HG03520 (cell line): Measurements from ENCODE around the gene CEACAM20.
"Not testable (repeated sequence)": the region's sequence is repeated elsewhere in the genome, so short reads cannot be mapped to it uniquely, and the experiment has no call there.

Experiments used
- ATAC-seq: cut with Tn5 transposase; IDR thresholded peaks from one replicate; pipeline ENCODE4 v1.9.1; 2021; ENCODE audit warnings: mild to moderate bottlenecking, moderate library complexity; ENCODE audit not compliant: unreplicated experiment

CEACAM20 gene

DNA sequence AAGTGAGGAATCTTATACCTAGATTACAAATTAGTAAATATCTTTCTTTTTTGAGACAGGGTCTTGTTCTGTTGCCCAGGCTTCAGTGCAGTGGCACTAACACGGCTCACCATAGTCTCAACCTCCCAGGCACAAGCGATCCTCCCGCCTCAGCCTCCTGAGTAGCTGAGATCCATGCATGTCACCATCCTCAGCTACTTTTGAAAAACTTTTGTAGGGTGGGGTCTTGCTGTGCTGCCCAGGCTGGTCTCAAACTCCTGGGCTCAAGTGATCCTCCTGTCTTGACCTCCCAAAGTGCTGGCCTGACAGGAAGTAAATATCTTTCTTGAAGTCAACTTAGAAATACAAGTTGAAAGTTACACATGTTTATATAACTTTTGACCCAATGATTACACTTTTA is 20.0 kb upstream of the CEACAM20 start:
- ATAC-seq = no peak

DNA sequence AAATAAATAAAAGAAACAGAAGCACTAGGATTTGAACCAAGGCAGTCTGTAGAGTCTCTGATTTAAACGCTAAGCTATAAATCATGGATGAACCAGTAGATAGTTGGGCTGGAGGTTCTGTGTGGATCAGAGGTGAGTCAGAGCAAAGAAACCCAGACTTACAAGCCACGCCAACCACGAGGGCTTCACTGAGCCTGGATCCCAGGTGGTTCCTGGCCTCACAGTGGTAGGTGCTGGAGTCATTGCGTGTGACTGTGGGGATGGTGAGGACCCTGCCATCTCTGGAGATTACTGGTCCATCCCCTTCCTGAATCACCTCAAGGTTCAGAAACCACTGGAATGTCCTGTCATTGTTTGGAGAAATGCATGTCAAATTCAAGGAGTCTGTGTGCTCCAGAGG is 19.3 kb upstream of the CEACAM20 start:
- ATAC-seq = no peak

DNA sequence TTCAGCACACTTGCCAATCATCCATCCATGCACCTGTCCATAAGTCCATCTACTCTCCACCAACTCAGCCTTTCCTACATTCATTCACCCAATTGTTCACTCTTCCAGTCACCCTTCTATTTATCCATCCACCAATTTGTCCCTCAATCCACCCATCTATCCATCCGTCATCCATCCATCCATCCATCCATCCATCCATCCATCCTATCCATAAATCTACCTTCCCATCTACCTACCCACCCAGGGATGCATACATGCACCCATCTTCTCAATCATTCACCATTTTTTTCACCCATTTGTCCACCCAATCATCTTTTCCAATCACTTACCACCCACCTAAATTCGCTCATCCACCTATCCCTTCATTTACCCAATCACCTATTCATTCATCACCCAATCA is 14.6 kb upstream of the CEACAM20 start:
- no peak for ATAC-seq

DNA sequence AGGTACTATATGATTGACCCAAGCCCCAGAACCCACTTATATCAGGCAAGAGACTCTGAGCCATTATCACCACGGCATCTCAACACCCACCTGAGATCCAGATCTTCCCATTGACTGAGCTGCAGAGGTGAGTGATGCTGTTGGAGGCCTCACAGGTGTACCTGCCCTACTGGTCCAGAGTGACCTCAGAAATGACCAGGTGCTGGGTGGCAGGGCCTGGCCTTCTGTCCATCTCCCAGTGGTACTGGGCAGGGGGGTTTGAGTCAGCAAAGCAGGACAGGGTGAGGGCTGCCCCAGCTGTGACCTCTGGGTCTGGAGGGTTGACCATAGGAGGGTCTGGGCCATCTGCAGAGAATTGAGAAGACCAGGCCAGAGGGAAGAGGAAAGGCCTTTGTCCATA is 13.2 kb upstream of the CEACAM20 start:
- ATAC-seq = no peak

DNA sequence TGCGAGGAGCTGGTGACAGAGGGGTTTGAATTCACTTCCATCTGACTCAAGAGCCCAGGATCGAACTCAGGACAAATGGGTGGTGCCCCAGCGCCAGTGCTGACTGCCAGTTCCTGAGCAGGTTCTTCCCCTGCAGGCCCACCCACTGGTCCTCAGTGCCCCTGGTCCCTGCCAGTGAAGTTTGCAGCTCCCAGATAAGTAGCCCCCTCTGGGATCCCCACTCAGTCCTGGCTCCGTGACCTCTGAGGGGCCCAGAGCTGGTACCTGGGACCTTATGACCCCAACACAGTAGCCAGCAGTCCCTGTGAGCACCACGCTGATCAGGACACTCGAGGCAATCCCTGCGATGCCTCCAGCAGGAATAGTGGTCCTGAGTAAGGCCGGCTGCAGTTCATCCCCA is 11.3 kb upstream of the CEACAM20 start:
- ATAC-seq = no peak

DNA sequence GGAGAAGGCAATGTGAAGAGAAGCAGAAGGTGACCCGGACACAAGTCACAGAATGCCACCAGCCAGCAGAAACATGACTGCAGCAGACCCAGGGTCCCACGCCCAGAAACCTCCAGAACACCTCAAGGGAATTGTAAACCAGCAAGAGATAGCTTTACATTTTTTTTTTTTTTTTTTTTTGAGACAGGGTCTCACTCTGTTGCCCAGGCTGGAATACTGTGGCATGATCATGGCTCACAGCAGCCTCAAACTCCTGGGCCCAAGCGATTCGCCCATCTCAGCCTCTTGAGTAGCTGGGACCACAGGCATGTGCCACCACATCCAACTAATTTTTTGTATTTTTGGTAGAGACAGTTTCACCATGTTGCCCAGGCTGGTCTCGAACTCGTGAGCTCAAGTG is 10.5 kb upstream of the CEACAM20 start:
- ATAC-seq = no peak

DNA sequence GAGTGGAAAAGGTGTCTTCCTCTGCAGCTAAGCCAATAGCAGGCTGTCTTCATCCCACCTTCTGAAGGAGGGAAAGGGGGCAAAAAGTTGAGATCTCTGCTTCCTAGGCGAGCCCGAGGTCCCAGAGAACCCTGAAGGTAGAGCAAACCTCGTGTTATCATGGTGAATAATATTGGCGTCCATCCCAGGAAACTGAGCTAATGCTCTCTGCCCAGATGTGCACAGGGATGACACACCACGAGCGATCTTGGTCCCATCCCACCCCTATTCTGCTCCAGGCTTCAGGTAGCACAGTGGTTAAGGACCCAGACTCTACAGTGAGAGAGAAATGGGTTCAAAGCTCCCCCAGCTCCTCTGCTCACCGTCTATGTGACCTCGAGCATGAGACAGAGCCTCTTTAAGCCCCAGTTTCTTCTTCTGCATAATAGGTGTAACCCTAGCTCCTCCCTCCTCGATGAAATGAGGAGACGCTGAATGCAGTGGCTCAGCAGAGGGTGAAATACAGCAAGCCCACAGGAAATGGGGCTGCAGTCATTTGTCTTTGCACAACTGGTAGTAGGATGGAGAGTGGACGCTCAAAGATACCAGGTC is 9.9 kb upstream of the CEACAM20 start:
- no peak for ATAC-seq

DNA sequence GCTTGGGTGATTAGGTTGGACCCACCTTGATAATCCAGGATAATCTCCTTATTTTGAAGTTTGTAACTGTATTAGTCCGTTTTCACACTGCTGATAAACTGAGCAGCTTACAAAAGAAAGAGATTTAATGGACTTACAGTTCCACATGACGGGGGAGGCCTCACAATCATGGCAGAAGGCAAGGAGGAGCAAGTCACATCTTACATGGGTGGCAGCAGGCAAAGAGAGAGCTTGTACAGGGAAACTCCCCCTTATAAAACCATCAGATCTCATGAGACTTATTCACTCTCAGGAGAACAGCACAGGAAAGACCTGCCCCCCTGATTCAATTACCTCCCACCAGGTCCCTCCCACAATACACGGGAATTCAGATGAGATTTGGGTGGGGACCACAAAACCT is 5.9 kb upstream of the CEACAM20 start:
- ATAC-seq = not testable (repeated sequence)

DNA sequence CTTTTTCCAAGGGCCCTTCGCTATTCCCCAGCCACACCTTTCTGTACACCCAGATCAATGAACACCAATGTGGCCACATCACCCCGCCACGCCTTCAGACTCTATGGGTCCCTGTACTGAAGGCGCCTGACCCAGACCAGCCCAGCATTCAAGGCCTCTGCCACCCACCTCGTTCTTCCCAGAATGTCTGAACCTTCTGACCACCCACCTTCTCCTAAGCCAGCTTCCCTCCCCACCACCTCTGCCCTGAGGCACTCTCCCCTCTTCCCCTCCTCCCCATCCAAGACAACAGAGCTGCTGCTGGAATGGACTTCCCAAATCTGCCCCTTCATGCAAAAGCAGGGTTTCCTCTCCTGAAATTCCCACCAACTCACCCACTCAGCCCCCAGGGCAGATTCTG is 3.3 kb upstream of the CEACAM20 start:
- ATAC-seq = no peak

DNA sequence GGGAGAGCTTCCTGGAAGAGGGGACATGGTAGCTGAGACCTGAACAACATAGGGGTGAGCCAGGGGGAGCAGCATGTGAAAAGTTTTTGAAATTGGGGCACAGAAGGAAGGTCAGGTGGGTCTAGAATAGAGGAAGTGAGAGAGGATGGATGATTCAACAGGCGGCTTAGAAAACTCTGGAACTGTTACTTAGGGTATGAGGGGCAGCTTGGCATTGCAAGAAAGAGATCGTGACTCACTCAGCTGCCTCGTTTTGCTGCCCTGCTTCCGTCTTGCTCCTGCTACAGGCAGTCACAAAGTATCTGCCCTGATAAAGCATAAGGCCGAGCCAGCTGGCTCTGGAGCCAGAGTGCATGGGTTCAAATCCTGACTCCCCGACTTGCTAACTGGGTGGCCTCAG is 1.3 kb upstream of the CEACAM20 start:
- no peak for ATAC-seq

DNA sequence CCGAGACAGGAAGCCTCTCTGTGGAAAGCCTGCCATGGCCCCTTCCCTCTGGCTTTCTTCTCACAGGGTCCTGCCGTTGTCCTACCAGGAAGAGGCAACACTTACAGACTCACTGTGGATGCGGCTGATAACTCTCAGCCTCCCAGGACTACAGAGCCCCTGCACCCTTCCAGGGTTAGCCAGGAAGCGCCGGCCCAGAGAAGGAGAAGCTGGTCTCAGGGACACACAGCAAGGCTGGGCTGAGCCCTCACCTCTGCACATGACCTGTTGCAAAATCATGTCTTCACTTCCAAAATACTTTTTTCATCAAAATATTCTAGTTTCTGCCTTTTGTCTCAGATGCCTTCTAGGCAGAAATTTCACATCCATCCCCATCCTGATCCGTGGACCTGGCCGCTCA is 1.9 kb downstream of the CEACAM20 start:
- ATAC-seq = no peak

DNA sequence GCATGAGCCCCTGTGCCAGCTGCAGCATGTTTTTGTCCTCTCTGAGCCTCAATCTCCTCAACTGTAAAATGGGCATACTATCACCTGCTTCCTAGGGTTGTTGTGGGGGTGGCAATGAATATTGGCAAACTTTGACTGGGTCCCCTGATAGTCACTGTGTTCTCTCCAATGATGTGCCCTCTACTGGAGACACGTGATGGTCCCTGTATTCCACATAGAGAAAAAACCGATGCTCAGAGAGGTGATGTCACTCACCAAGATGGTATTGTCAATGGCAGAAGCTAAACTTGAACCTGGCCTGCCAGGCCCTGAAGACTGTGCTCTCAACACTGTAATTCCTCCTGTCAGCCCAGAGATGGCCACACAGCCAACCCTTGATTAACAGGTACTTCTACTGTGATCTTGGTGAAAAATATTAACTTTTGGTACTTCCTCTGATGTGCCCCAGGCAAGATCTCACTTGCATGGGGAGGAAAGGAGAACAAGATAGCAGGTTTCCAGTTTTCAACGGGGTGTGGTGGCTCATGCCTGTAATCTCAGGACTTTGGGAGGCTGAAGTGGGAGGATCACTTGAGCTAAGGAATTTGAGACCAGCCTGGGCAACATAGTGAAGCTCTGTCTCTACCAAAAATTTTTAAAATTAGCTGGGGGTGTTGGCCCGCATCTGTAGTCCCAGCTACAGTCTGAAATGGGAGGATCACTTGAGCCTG is 3.6 kb downstream of the CEACAM20 start:
- no peak for ATAC-seq

DNA sequence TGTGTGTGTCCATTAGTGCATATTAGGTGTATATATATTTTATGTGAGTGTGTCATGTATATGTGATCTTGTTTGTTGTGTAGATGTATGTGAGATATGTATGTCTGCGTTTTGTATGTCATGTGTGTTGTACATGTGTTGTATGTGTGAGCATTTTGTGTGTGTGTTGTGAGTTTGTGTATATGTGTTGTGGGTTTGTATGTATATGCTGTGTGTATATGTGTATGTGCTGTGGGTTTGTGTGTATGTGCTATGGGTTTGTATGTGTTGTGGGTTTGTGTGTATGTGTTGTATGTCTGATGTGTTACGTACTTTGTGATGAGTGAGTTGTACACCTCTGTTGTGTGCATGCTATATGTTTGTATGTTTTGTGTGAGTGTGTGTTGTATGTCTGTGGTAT is 8.1 kb downstream of the CEACAM20 start:
- ATAC-seq = no peak

DNA sequence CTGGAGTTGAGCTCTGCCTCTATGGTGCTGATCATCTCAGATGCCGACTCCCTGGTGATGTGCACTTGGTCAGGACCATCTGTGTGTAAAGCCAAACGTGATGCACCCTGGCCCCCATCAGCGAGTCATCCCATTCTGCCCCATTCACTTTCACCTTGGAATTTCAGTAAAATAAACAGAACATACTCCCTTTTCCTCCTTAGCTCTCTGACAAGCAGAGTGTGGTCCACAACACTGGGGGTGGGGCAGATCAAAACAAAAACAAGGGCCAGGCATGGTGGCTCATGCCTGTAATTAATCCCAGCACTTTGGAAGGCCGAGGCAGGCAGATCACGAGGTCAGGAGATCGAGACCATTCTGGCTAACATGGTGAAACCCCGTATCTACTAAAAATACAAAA is 12.3 kb downstream of the CEACAM20 start:
- ATAC-seq = no peak

DNA sequence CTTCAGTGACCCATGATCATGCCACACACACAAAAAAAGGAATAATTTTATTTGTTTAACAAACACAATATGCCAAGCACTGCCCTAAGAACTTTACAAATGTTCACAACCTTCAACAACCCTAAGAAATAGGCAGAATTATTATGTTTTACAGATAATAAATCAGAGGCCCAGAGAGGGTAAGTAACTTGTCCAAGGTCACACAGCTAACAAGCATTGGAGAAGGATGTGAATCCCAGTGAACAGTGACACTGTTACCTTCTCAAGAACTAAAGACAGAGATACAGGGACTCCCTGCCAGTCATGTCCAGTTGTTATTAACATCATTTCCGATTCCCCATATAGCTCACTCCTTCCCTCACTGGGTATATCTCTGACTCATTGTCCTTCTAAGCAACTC is 13.6 kb downstream of the CEACAM20 start:
- ATAC-seq = no peak

DNA sequence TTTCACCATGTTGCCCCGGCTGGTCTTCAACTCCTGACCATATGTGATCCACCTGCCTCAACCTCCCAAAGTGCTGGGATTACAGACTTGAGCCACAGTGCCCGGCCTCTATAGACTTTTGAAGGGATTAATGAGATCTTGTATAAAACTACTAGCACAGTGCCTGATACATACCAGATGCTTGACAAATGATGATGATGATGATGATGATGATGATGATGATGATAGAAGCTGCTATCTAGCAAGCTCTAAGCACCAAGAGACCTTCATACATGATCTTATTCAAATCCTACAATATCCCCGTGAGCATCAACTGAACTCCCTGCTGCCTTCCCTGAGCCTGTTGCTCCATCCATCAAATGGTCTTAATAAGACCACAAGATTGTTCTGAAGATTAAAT is 14.4 kb downstream of the CEACAM20 start:
- ATAC-seq = no peak

DNA sequence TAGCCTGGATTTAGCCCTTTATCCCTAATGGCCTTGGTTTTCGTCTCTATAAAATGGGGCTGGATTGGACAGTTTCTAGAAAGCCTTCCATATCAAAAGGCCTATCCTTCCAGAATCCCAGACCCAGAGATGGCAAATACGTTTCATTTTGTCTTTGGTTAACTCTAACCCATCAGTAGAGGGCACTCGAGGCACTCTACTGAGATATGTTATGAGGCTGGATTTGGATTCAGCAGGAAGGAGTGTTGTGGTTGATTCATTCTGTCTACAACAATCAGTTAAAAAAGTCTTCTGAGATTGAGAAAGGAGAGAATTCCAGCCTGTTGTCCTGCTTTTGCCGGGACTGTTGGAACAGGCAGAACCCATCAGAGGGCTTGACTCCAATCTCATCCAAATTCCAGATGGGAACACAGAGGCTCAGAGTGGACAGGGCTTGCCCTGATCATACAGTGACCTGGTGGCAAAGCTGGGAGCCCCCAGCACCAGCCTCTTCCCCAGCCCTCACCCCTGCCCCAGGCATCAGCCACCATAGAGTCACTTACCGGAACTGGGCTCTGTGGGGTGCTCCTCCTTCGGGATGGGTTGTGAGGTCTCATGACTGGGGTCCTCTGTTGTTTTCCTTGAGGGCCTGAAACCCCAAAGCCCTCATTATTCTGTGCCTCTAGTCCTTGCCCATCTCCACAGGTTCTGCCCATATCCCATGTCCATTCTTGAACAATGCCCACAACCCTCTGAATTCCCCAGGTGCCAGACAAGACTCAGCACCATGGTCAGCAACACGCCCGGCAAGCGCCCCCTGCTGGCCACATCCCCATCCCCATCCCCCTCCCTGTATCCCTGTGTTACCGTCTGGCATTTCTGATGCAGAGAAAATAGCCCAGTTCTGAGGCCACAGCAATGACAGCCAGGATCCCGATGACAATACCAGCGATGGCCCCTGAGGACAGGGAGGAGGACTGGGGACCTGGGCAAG is 16.9 kb downstream of the CEACAM20 start:
- no peak for ATAC-seq

DNA sequence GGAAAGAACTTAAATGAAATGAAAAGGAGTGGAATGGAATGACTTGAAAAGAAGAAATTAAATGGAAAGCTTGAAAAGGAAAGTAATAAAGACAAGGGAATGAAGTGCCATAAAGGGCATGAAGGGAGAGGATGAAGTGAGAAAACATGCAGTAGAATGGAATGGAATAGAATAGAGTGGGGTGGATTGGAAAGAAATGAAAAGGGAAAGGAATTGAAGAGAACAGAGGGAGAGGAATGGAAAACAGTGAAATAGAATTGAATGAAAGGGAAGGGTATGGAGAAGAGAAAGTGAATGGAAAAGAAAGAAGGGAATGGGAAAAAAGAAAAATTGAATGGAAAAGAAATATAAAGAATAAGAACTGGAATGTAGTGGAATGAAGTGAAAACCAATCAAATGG is 20.0 kb downstream of the CEACAM20 start:
- no peak for ATAC-seq

DNA sequence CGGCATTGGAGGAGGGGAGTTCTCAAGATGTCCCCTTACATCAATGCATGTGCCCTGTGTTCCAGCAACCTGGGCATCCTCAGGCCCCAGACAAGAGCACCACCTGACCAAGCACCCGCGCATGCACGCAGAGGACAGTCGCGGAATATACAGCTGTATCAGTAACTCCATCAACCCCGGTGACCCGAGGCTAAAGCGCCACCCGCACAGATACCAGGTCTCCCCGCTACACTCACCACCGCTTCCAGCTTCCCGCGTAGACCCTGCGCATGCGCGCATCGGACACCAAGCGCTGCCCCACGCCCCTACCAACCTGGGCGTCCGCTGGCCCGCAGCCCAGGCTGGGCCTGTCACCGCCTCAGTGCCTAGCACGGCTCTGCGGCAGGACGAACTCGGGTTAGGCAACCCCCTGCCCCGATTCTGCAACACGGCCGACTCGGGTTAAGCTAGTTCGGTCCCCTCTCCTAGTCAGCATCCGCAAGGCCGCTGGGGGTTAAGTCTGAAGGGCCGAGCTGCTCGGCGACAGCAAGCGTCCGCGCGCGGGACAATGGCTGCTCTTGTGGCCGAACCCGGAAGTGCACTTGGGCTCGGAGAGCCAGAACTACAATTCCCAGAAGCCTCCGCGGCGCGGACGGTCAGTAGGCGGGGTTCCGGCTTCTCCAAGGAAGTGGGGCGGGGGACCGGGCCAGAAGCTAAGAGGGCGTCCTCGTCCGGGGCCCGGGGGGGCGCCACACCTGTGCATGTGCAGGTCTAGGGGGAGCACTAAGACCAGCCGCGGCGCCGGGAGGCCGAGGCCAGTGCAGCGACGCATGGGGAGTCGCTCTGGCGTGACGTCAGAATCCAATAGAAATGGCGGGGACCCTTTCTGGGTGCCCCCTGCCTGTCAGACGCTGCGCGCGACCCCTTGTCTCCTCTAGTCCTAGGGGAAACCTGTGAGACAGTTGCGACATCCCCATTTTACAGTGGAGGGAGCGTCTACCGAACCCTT is 29.2 kb downstream of the CEACAM20 start, which contains the start of gene ZNF180:
TSS of gene ZNF180 (minus strand) at position 561 of the 988 bp plus-strand sequence. CDS start 3,188 bp downstream, outside the sequence.
- peak; percentile 88 for ATAC-seq

DNA sequence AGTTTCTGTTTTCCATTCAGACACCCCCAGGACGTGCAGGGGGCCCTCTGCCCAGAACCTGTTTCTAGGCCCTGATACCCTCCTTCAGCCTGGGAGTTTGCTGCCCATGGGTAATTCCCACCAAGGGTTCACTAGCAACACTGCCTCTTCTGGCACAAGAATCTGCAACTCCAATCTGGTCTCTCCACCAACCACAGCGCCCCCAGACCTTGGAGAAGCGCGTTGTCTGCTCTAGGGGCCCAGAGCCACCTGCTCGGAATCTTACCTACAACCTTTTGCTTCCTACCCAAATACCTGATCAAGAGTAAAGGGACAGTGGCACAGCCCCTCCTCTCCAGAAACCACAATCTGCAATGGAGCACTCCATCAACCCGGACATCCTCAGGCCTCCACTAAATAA is 29.9 kb downstream of the CEACAM20 start:
- ATAC-seq = no peak
